Activated naive CD4-positive, alpha-beta T cell treated with anti-CD3 and anti-CD28 coated beads, Interleukin-2, amount 10 ng/mL, durations not matched to agents 5 hours and 36 hours (primary cell): ENCODE results near the gene APLF. TPM values are rescaled to one million over a fixed set of nuclear protein-coding genes. Genes with fewer than 3 reads are reported as not detected.

ENCODE experiments used
- total RNA-seq, 2 experiments: library from RNA; stranded (reverse); gene quantifications; one replicate each; pipeline ENCODE4 v1.2.3, GENCODE V29; 2021

Gene APLF, protein sequence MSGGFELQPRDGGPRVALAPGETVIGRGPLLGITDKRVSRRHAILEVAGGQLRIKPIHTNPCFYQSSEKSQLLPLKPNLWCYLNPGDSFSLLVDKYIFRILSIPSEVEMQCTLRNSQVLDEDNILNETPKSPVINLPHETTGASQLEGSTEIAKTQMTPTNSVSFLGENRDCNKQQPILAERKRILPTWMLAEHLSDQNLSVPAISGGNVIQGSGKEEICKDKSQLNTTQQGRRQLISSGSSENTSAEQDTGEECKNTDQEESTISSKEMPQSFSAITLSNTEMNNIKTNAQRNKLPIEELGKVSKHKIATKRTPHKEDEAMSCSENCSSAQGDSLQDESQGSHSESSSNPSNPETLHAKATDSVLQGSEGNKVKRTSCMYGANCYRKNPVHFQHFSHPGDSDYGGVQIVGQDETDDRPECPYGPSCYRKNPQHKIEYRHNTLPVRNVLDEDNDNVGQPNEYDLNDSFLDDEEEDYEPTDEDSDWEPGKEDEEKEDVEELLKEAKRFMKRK
- 1 to 10 TPM; 3.3 to 3.5 TPM for total RNA-seq

DNA sequence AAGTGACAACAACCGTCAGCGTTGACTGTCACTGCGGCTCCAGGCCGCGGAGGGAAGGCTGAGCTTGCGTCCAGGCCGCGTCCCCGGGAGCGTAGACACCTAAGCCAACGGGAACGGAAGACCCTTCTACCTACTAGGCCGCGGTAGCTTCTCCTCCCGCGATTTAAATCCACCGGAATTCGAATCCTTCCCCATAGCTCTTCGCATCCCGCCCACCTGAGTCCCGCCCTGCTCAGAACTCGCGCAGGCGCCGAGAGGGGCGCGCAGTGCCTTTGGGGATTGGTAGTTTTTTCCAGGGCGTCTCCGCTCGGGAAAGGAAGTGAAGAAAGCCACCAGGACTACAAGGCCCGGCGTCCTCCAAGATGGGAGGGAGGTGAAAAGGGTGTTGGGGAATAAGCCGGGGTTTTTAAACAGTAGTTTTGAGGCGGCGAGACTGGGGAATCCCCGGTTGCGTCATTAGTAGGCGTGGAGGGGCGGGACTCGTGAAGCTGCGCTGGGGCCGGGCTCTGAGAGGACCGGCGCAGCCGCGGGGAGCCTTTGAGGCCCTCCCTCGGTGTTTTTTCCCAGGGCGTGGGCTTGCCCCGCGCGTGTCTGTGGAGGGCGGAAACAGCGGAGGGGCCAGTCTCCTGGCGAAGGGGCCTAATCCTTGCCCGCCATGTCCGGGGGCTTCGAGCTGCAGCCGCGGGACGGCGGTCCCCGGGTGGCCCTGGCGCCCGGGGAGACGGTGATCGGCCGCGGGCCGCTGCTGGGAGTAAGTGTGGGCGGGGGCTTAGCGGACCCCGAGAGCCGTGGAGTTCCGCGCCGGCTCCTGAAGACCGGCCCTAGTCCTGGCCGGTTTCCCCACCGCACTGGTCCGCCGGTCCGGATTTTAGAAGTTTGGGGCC lies at the start of gene APLF, which contains the start of gene FBXO48:
Gene APLF, plus strand, starts transcription at position 509 of the 884 bp plus-strand sequence. Its CDS starts 147 bp downstream, at position 656.
Gene FBXO48, minus strand, starts transcription at position 218 of the 884 bp plus-strand sequence. CDS start 2,149 bp downstream, outside the sequence.

Other genes with a start within 250 kb of the APLF start
- 10 to 100 TPM; 70.1 to 71.8 TPM for gene PPP3R1, start 215.1 kb upstream of the APLF start, total RNA-seq
- gene CNRIP1, start 147.6 kb upstream of the APLF start, total RNA-seq: not detected
- 1 to 10 TPM; 1.4 to 1.9 TPM for gene PLEK, start 102.3 kb upstream of the APLF start, total RNA-seq
- gene FBXO48, start 291 bp upstream of the APLF start, total RNA-seq: 1 to 10 TPM; 2.4 to 2.6 TPM
- not detected for gene PROKR1, start 176.0 kb downstream of the APLF start, total RNA-seq